GDM1 (cell line): ENCODE results near the gene TNS3.

ENCODE experiments used
- DNase-seq: peaks from one replicate; lab custom pipeline; 2025; lab: John Stamatoyannopoulos, UW

The TNS3 gene

GRCh38 chr7:47407136-47407535 lies 174.8 kb downstream of the TNS3 start:
- no peak for DNase-seq

- no peak for DNase-seq
Measured at GRCh38 chr7:47406801-47407129, 175.1 kb downstream of the TNS3 start.

- DNase-seq: no peak
Measured at GRCh38 chr7:47405921-47406800, 175.8 kb downstream of the TNS3 start.

GRCh38 chr7:47405286-47405904 lies 176.5 kb downstream of the TNS3 start:
- no peak for DNase-seq

- DNase-seq: no peak
Measured at GRCh38 chr7:47404010-47404409, 177.9 kb downstream of the TNS3 start.

- no peak for DNase-seq
Measured at GRCh38 chr7:47402941-47403866, 178.7 kb downstream of the TNS3 start.

- no peak for DNase-seq
Measured at GRCh38 chr7:47401611-47402570, 180.0 kb downstream of the TNS3 start.

GRCh38 chr7:47400741-47401206 lies 181.1 kb downstream of the TNS3 start:
- DNase-seq: no peak

GRCh38 chr7:47400001-47400400 lies 181.9 kb downstream of the TNS3 start:
- no peak for DNase-seq

- no peak for DNase-seq
Measured at GRCh38 chr7:47394751-47395252, 187.1 kb downstream of the TNS3 start.

- DNase-seq: no peak
Measured at GRCh38 chr7:47394216-47394615, 187.7 kb downstream of the TNS3 start.

- DNase-seq: no peak
Measured at GRCh38 chr7:47393406-47393805, 188.5 kb downstream of the TNS3 start.

GRCh38 chr7:47392241-47392759 lies 189.6 kb downstream of the TNS3 start:
- no peak for DNase-seq

- DNase-seq: no peak
Measured at GRCh38 chr7:47391726-47392125, 190.2 kb downstream of the TNS3 start.

GRCh38 chr7:47390914-47391313 lies 191.0 kb downstream of the TNS3 start:
- DNase-seq: no peak

- no peak for DNase-seq
Measured at GRCh38 chr7:47389923-47390630, 191.8 kb downstream of the TNS3 start.

- no peak for DNase-seq
Measured at GRCh38 chr7:47389171-47389922, 192.6 kb downstream of the TNS3 start.

- DNase-seq: no peak
Measured at GRCh38 chr7:47387506-47387905, 194.4 kb downstream of the TNS3 start.

GRCh38 chr7:47386273-47386835 lies 195.6 kb downstream of the TNS3 start:
- DNase-seq: no peak
